Stimulated activated CD8-positive, alpha-beta memory T cell treated with anti-CD3 and anti-CD28 coated beads, Interleukin-12 subunit alpha, Interleukin-12 subunit beta, amount 100 ng/mL, for 1 hour (primary cell): ENCODE results near the gene IGFALS.

ENCODE experiments used
- DNase-seq: peaks from one replicate; pipeline ENCODE4 v3.0.0-alpha.2; 2020; ENCODE audit warnings: low read depth

IGFALS gene

GRCh38 chr16:1766231-1766630 is 27.3 kb downstream of the IGFALS start:
- DNase-seq, result no peak

DNA sequence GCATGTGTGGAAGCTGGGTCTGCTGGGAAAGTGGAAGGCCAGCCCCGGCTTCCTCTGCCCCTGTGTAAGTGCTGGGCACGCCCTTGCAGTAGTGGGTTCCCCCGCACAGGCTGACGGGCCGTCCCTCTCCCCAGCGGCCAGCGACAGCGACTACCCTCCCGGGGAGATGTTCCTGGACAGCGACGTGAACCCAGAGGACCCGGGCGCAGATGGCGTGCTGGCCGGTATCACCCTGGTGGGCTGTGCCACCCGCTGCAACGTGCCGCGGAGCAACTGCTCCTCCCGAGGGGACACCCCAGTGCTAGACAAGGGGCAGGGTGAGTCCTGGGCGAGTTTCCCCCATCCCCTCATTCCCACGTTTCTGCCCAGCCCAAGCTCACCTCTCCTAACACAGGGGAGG is 27.7 kb downstream of the IGFALS start:
- DNase-seq, result no peak

- DNase-seq, result no peak
These were observed 28.5 kb downstream of the IGFALS start for GRCh38 chr16:1764971-1765370.

DNA sequence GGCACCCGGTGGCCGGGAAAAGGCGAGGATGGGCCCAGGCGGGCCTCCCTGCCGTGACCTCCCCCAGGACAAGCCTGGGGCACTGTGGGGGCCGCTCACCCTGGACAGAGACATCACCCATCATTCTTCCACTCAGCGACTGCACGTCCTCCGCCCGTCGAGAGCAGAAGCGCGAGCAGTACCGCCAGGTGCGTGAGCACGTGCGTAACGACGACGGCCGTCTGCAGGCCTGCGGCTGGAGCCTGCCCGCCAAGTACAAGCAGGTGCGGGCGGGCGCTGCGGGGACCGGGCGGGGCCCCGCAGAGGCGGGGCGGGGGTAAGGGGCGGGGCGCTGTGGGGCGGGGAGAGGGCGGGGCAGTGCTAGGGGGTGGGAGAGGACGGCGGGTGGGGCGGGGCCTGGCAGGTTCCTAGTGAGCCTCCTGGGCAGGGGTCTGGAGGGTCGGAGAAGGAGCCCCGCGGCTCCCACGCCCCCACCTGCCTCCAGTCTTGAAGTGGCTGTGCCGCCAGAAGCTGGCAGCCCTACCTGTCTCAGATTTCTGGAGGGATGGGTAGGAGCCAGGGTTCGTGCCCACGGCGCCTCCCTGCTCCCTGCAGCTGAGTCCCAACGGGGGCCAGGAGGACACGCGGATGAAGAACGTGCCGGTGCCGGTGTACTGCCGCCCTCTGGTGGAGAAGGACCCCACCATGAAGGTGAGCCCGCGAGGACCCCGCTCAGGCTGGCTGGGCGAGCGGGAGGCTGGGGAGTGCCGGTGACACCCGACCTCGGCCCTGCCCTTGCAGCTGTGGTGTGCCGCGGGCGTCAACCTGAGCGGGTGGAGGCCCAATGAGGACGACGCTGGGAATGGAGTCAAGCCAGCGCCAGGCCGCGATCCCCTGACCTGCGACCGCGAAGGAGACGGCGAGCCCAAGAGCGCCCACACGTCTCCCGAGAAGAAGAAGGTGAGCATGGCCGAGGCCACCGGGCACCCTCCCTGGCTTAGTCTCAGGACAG is 29.7 kb downstream of the IGFALS start:
- no peak for DNase-seq

DNA sequence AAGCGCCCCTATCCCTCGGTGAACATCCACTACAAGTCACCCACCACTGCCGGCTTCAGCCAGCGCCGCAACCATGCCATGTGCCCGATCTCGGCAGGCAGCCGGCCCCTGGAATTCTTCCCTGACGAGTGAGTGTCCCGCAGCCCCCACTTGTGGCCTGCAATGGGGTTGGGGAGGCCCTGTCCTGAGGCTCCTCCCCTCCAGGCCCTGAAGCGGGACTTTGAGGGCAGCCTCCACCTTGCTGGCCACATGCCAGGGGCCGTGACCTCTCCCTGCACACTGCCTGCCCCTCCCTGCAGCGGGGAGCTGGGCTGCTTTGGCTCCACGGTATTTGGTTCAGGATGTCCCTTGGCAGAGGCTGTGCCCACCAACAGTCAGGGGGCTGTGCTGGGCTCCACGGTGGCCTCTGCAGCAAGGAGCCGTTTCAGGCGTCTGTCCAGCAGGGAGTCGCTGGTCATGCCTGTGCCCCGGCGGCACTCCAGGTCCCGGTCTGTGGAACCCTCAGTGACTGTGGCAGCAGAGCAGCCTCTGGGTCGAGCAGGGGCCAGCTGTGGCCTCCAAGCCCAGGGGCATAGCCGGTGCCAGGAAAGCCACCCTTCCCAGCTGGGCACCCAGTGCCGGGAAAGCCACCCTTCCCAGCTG is 30.5 kb downstream of the IGFALS start:
- no peak for DNase-seq

DNA sequence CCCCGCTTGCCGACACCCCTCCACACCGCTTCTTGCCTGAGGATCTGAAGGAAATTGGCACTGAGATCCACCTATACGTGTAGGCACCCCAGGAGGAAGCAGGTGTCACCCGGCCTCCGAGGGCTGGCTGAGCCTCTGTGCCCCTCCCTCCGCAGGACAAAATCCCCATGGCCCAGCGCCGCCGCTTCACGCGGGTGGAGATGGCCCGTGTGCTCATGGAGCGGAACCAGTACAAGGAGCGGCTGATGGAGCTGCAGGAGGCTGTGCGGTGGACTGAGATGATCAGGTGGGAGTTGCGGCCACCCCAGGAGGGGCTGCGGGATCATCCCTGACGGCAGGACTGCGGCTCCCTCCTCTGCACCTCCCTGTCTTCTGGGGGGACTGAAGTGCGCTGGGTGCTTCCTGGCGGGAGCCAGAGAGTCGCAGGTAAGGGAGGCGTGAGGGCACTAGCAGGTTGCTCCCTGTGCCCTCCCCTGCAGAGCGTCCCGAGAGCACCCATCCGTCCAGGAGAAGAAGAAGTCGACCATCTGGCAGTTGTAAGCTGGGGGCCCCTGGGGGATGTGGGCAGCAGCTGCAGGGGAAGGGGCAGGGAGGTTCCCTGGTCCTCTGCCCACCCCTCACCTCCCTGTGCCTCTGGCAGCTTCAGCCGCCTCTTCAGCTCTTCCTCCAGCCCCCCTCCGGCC is 31.2 kb downstream of the IGFALS start:
- no peak for DNase-seq

GRCh38 chr16:1761751-1762150 is 31.8 kb downstream of the IGFALS start:
- no peak for DNase-seq

DNA sequence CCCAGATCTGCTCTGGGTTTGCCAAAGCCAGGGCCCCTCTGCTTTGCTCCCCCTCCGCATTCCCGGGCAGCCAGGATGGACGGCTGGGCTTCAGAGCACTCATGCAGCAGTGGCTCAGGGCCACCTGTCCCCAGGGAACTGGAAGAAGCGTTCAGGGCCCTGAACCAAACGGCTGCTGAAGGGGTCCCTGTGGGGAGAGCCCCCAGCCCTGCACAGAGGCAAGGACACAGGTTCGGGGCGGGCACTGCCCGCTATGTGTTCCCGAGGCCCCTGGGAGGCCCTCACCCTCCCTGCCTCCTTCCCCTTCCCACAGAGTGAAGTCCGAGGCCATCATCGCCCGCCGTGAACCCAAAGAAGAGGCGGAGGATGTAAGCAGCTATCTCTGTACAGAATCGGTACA is 32.6 kb downstream of the IGFALS start:
- no peak for DNase-seq

DNA sequence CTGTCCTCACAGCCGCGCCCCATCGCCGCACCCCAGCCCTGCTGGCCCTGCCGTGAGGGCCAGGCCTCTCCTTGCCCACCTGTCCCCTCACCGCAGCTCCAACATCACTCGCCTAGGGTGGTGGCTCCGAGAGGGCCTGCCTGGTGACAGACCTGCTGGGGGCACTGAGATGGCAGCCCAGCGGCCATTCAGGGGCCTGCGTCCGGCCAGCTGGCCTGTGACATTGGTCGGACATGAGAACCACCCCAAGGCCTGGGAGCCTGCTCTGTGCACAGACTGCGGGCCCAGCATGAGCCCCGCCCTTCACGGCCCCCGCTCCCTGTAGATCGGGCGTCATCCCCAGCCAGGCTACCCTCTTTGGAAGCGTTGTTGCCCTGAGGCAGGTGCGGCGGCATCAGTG is 34.0 kb downstream of the IGFALS start:
- DNase-seq, result no peak

- DNase-seq, result no peak
These were observed 34.6 kb downstream of the IGFALS start for GRCh38 chr16:1758923-1759322.

GRCh38 chr16:1757714-1758461 is 35.6 kb downstream of the IGFALS start:
- no peak for DNase-seq

GRCh38 chr16:1754204-1754603 is 39.3 kb downstream of the IGFALS start:
- DNase-seq, result no peak

DNA sequence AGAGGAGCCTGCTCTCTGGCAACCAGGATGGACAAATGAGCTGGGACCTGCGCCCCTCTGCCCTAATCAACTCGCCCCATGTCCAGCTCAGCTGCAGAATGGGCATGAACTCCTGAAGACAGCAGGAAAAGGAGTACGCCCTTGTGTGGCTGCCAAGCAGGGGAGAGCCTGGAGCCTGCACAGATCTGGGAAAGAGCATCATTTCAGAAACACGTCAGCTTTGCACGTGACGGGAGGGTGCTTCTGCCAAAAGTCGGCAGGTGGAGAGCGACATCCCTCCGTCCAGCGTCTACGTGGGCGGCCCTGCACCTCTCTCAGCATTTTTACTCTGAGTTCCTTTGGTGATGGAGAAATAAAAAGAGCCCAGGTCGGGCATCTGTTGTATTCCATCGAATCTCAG is 40.7 kb downstream of the IGFALS start:
- no peak for DNase-seq

DNA sequence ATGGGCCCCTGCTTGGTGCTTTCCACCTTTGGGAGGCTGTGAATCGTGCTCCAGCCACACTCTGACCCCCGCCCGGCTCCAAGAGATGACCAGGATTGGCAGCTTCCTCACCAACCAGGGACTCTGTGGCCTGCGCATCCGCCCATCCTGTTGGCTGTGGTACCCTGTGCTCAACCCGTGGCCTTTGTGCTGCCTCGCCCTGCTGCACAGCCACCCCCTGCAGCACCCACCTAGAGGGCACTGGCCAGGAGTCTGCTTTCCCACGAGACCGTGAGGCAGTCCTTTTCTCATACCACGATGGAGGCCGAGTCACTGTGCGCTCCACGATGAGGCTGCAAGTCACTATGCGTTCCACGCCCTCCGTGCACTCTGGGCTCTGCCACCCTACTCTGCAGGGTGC is 41.6 kb downstream of the IGFALS start:
- no peak for DNase-seq

GRCh38 chr16:1749152-1750117 is 44.1 kb downstream of the IGFALS start:
- DNase-seq, result no peak

DNA sequence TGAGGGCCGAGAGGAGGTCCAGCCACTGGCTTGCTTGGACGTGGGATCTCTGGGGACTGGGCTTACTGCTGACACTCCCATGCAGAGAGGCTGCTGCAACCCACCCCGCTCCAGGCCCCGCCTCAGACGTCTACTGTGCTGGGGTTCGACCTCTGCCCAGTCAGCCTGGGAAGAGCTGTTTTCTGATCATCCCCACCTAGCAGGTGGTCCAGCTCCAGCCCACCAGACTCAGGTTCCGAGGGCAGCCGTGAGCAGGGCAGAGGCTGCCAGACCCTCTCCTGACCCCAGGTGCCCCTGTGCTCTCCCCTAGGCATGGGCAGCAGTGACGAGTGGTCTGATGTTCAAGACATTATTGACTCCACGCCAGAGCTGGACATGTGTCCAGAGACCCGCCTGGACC is 45.6 kb downstream of the IGFALS start:
- no peak for DNase-seq

GRCh38 chr16:1746693-1747195 is 46.8 kb downstream of the IGFALS start:
- DNase-seq, result no peak

DNA sequence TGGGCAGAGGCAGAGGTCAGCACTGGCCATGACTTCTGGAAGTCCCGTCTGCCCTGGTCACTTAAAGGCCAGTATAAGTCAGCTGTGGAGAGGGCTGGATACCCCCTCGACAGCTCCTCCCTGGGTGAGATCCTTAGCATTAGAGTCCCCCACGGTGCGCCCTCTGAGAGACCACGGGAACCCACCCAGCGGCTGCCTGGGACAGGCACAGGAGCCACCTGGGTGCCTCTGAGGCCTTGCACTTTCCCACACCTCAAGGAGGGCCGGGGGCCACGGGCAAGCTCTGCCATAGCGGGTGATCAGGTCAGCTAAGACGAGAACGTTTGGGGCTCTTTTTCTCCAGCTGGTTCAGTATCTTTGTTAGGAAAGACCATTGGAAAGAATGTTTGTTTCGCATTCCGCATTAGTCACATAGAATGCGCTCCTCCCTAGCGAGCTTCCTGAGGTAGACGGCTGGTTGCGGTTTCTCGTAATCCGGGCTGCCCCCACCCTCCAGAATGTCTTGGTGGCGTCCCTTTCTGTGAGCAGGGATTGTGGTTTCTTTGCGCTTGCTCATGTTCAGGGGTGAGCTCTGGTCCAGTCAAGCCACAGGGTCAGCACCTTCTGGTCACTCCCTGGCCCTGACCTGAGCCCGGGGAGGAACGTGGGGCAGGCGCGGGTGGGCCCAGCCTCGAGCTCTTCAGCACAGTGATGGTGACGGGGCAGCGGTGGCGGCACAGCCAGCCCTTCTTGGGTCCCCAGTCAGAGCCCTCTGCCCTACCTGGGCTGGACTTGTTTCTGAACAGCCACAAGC is 47.4 kb downstream of the IGFALS start:
- DNase-seq, result no peak

GRCh38 chr16:1745181-1745899 is 48.2 kb downstream of the IGFALS start:
- DNase-seq, result no peak
